ENCODE data around the gene RASSF4.

The RASSF4 gene

DNA sequence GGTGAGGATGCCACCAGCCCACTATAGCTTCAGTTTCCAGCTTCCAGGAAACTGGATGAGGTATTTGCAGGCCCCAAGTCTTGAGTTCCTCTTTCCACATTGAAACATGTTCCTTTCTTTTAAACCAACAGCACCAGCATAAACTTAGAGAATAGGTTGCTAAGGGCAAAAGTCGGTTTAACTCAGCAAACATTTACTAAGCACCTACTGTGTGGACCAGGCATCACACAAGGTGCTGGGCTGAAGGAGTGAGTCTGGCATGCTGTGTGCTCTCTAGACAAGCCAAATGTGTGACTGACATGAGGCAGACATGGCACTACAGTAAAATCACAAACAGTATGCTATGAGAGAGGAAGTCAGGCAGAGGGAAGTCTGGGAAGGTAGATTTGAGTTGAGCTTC, 11.0 kb upstream of the RASSF4 start:
- DNase-seq = no peak

DNA sequence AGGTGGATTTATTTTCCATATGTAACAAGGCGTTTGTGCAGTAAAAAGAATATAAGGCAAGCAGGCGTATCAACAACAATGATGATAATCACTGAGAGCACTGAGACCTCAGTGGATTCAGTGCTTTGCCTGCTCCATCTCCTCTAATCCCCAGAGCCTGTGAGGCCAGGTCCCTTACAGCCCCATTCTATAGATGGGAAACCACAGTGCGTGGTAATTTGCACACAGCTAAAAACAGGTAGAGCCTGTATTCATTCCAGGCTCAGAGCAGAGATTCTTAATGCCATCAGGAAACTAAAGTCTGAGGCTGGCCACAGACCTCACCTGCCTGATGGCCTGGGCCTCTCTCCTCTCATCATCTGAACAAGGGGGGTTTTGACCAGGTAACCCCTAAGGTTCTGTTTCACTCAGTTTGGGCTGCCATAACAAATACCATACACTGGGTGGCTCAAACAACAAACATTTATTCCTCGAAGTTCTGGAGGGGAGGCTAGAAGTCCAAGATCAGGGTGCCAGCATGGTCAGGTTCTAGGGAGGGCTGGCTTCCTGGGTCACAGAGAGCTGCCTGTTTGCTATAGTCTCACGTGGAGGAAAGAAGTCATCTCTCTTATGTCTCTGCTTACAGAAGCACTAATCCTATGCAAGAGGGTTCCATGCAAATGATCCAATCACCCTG, 10.3 kb upstream of the RASSF4 start:
- no peak for DNase-seq

DNA sequence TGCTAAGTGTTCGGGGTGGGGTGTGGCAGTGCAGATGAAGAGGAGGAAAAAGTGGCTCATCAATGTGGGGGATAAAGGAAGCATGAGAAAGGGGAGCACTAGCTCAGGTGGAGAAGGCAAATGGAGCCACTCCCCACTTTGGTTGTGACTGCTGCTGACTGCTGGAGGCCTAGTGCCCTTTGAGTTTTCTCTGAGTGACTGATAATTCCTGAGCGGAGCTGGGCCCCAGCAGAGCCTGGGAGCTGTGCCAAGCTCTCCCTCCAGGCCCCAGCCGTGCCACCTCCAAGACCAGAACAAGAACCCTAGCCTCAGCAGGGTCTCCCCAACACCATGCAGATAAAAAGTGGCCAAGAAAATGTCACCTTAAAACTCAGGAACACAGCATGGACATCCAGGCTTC, 9.7 kb upstream of the RASSF4 start:
- no peak for DNase-seq

DNA sequence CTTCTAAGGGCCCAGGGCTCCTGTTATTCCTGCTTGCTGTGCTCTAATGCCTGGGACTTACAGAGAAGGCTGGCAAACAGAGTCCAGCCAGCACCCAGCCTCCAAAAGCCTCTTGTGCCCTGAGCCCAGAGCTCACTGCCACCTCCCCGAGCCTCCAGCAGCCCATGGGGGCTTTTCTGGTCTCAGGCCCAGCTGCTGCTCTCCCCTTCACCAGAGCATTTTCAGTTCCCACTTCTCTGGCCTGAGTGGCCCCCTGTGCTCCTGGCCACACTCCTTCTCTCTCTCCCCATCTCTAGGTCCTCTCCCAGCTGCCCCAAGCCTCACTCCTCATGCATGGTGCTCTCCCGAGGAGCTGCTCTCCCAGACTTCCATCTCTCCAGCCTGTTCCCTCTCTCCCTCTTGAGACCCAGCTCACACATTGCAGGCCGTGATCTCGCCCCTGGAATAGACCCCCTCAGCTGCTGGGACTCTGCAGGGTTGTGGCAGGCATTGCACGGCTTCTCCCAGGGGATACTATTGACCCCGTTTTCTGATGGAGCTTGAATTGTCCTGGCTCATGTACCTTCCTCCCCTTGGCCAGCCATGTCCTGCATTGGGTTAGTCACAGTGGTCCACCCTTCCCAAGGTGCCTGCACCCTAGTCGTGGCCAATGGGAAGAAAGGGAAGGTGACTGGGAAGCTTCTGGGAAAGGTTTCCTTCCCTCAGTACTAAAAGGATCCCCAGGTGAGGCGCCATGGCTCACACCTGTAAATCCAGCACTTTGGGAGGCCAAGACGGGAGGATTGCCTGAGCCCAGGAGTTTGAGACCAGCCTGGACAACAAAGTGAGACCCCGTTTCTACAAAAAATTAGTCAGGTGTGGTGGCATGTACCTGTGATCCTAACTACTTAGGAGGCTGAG, 9.0 kb upstream of the RASSF4 start:
- no peak for DNase-seq

DNA sequence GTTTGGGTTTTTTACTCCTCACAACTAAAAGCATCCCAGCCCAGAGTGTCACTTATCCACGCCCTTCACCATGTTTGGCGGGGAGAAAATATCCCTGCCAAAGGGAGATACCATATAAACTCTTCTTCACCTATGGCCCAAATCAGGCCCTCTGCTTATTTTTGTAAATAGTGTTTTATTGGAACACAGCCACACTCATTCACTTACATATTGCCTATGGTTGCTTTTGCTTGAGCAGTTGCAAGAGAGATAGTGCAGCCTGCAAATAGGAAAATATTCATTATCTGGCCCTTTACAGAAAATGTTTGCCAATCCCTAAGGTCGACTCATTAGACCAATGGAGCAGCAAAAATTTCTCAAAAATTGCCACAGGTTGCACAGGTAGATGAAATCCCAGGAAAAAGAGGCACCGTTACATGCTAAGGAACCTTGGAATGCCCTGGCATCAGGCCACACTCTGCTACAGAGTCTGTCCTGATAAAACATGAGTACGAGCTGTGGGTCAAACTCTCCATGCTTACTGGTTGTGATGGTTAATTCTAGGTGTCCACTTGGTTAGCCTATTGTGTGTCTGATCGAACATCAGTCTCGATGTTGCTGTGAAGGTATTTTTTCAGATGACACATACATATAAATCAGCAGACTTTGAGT, 7.9 kb upstream of the RASSF4 start:
- DNase-seq = no peak

DNA sequence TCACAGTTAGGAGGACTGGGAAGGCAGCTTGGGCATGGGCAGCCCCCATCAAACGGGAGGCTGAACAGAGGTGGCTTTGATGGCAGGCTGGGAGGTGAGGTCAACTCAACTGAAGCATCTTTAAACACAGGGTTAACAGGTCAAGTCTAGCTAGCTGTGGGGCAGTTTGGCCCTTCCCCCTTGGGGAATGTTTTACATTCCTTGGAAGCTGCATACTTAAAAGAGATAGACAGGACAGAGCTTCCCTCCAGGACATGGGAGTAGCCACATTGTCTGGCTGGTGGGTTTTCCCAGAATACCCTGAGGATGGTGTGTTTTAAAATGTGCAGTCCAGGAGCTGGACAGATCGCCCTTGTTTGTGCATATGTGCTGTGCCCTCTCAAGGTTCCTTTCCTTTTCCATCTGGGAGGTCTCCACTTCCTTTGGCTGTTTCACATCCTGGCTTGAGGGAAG, 6.8 kb upstream of the RASSF4 start:
- no peak for DNase-seq

DNA sequence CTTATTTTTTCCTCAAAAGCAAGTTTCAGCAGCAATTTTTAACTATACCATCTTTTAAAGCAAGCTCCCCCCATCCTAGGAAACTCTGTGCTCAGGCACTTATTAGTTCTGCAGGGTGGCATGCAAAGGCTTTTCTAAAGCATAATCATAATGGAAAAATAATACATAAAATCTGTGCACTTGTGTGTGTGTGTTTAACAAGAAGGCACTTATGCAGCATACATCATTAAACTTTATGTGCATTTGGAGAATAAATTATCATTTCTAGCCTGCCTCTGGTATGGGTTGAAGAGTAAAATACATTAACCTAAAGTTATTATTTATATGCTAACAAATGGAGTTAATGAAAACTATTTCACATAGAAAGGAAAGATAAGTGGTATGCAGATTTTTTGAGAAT, 5.6 kb upstream of the RASSF4 start:
- DNase-seq = no peak

DNA sequence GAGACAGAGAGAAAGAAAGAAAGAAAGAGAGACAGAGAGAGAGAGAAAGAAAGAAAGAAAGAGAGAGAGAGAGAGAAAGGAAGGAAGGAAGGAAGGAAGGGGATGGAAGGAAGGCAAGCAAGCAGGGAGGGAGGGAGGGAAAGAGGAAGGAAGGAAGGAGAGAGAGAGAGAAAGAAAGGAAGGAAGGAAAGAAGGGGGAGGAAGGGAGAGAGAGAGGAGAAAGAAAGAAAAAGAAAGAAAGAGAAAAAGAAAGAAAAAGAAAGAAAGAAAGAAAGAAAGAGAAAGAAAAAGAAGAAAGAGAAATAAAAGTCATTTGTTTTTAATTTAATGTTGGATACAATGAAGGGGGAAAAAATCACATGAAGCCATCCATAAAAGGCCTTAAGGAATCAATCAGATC, 4.6 kb upstream of the RASSF4 start:
- DNase-seq = no peak

DNA sequence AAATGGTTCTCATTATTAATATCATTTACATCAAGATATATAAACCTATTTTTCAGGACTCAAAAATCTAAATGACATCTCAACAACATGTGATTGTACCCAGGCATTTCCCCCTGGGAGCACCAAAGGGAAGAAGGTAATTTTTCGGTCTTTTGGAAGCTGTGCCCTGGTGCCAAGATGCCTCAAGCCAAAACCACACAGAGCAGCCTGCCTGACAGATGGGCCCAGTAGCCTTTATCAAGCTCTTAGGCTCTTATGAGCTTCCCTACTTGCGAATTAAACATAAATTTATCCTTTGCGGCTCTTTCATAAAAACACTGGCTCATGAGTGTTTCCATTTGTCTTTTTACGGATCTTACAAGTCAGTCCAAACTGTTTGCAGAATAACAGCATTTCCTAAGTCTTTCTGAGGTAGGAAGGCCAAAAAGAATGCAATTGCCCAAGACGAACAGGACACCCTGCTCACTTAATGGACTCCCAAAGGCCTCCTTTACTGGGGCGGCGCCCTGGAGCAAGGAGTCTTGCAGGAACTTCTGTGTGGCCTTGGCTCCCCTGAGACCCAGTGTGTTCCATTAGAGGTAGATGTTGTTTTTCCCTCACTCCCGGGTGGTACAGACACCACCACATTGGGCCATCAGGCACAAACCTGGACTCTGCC, 4.1 kb upstream of the RASSF4 start:
- DNase-seq = no peak

DNA sequence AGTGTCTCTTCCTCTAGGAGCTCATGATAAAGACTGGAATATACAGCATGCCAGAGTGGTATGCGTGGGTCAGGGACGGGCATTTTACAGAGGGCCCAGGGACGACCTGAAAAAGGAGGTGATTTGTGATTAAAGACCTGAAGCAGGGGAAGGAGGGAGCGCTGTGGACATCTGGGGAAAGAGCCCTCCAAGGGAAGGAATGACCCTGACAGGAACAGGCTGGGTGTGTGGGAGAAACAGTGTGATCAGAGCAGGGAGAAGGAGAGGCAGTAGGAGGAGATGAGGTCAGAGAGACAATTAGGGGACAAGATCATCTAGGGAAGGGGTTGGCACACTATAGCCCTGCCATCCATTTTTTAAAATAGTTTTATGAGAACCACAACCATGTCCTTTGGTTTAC, 3.4 kb upstream of the RASSF4 start:
- DNase-seq = no peak

DNA sequence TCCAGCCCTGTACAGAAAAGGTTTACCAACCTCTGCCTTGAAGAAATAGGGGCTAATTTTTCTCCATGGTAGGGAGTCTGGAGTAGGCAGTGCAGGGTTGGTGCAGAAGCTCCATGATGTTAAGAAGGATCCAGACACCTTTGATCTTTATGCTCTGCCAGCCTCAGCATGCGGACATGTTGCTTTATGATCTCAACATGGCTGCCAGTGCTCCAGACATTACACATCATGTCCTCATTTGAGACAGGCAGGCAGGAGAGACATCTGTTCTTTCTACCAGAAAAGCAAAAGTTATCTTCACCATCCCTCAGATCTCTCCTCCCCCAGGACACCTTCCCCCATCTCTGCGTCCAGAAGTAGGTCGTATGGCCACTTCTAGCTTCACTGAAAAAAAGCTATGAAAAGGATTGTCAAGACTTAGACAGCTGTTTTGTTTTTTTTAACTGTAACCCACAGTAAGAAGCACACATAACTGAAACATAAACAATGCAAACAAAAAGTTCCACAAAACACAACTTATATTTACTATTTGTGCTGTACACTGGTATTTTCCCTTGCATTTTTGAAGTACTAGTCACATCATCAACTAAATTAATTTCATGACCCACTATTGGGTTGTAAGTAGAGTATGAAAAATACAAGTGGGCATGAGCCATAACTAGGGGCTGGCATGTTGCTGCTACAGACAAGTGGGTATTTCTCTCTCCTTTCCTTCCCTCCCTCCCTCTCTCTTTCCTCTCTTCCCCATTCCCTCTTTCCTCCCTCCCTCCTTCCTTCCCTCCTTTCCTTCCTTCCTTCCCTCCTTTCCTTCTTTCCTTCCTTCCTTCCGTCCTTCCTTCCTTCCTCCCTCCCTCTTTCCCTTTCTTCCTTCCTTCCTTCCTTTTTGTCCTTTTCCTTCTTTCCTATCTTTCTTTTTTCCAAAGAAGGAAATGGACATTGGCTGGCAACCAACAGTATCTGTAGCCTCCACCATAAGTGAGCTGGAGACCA, 2.6 kb upstream of the RASSF4 start:
- DNase-seq = no peak

DNA sequence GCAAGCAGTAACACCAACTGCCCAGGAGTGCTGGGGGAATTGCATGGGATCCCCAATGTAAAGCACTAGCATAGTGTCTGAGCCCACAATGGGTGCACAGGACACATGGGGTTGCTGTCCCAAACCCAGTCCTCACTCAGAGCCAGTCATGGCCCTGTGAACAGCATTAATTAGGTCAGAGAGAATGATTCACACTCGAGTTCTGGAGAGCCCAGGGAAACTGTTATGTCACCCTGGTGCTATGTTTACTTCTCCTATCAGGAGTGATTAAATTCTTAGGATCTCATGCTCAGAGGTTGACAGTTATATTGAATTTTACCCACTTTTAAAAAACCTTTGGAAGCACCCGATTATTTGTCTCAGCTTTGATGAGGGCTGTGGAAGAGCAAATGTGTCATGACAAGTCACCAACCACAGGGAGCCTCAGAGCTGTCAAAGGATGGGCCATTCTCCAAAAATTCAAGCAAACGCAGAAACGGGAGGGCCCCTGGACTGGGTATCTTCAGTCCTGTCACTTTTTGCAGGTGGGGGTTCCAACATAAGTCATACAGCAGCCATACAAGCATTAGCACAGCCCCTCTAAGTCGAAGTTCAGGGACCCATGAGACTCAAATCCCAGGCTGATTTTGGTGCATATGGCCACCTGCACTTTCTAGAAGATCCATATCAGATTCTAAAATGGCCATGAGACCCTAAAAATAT, 1.3 kb upstream of the RASSF4 start:
- no peak for DNase-seq

DNA sequence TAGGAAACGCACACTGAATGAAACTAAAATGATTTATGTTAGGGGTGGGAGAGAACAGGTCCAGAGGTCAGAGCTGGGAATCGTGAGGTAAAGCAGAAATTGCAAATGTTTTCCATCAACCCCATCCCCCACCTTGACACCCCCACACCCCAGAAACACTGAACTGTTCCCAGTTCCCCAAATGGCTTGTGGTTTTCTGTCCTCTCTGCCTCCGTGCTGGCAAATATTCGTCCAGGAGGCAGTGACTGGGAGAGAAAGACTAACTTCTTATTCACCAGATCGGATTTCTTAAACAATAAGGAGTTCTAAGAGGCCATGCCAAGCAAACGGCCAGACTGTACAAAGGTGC, 730 bp upstream of the RASSF4 start:
- no peak for DNase-seq

DNA sequence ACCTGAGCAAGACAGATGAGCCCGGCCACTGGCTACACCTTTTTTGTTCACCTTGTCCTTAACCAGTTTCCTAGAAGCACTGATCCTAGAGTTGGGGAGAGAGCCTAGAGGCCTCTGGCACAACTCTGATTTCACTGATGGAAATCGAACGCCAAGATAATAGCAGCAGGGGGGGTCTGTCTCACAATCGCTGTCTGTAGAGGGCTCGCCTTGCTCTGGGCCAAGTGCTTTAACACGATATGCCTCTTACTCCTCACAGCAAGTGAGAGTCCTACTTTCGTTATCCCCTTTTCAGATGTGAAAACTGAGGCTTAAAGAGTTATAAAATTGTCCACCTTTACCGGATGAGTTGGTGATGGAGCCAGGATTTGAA, 472 bp downstream of the RASSF4 start:
- no peak for DNase-seq

DNA sequence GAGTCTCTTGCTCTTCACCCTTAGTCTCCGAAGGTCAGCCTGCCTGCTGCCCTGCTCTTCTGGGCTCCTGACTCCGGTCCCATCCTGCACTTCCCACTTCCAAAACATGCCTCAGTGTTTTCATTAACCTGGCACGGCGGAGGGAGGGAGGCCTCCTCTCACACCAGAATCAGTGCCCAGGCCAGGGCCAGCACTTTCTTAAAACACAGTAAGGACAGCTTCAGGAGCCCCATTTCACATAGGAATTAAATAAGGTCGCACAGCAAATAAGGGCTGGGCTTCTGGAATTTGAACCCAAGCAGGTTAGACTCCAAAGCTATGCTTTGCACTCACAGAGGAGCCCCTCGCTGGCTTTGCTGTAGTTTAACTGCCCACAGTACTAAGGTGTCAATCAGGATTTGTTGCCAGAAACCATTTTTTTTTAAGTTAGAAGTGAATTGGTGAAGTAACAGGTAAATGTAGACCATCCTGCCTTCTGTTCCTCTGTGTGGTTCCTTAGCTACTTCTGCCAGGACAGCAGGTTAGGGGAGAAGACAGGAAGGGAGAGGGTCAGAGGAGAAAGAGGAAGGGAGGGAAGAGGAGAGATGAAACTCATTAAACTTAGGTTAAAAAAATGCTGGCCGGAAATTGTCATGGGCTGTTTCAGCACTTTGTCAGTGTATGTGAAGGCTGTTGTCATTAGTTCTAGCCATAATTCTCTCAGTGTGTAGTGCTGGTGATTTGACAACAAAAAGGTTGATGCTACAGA, 1.1 kb downstream of the RASSF4 start:
- DNase-seq = no peak

DNA sequence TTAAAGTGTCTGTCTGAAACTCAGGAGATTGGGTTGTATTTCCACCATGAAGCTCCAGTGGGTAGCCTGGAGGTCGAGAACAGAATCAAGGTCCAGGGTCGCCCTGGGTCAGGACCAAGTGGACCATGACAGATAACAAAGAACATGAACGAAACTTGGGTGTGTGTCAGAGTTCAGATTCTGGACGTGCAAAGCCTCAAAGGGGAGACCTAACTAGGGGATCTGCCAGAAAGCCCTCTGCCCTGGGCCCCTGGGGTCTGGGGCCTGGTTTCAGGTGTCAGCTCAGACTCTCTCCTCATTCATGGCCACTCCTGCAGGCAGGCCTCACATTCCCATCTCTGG, 1.6 kb downstream of the RASSF4 start:
- DNase-seq = no peak

DNA sequence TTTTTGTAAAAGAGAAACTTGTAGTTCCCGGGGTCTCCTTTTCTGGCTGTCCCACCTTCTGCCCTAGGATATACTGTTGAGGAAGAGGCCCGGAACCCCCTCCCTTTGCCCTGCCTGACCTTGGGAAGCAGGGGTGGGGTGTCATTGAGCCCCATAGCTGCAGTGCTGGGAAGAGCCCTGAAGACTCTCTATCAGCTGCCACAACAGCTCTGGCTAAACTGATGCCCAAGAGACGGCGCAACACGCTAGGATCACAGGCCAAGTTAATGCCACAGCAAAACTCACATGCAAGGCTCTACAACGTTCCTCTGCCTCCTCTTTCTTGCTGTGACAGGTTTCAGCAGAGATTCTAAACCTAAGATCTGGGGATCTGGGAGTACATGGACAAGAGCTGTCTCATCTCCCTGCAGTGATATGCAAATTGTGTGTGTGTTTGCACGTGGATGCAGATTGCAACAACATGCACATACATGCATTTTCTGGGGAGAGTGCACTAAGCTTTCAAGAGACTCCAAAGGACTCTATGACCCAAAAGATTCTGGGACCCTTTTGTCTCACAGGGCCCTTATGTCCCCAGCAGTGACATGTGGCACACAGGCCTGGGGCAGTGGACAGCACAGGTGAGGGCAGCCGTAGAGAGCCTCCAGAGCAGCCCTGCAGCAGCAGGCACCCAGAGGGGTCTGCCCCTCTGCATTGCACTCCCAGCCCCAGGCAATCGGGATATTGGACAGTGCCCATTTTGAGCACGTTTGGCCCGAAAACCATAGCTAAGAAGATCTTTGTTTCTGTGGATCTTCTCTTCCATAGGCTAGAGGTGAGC, 2.5 kb downstream of the RASSF4 start:
- no peak for DNase-seq

DNA sequence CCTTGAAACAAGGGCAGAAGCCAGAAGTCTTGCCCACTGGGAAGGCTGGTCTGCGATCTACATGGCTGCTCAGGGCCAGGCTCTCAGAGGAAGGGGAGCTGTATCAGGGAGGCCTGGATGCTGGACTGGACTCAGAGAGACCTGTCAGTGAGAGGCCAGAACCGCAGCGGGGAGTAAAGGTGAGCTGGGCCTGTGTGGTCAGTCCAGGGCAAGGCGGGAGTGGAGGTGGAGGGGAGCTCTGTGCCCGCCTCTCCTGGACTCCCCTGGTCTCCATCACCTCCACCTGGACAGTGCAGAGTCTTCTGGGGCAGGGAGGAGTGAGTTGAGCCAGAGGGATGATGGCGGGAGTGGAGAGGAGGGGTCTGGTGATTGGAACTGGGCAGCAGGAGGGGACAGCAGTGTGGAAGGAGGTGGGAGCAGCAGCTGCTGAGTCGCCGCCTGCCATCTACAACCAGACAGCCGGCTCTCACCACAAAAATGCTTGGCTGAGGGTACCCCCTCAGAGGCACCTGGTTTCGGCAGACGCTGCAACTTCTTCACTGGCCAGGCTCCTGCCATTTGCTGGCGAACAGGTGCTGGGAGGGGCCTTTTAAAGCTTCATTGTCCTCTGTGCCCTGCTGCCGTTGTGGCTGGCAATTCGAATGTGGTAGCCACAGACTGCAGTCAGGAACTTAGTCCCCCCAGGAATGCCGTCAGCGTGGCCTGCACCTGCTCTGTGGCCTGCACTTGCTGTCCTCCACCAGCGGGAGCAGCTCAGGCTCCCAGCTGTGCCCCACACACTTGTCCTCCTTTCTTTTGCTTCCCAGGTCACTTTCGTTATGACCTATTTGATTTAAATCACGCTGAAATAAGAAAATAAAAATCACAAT, 3.5 kb downstream of the RASSF4 start:
- DNase-seq = no peak

All from activated CD8-positive, alpha-beta memory T cell treated with anti-CD3 and anti-CD28 coated beads, Interleukin-2, amount 50 U/mL, for 48 hours (primary cell).